Upper lobe of right lung (tissue), 1 donor: Measurements from ENCODE around the gene HUWE1. TPM values are rescaled to one million over a fixed set of nuclear protein-coding genes. Genes with fewer than 3 reads are reported as not detected.

Experiments
- ATAC-seq: fragments of 200-7000 bp; cut with Tn5 transposase; one replicate; pipeline ENCODE4 v1.9.1; 2020; ENCODE audit warnings: mild to moderate bottlenecking, moderate library complexity
- DNase-seq: peaks from one replicate; pipeline ENCODE4 v3.0.0-alpha.2; 2020
- H3K27ac ChIP-seq: fragments of 200-600 bp; one replicate; pipeline ENCODE4 v1.8.0; 2022
- H3K27me3 ChIP-seq: fragments of 200-600 bp; one replicate; pipeline ENCODE4 v1.8.0; 2022; ENCODE audit warnings: mild to moderate bottlenecking
- H3K36me3 ChIP-seq: fragments of 200-600 bp; one replicate; pipeline ENCODE4 v1.8.0; 2022
- H3K4me1 ChIP-seq: fragments of 200-600 bp; one replicate; pipeline ENCODE4 v1.8.0; 2022
- H3K4me3 ChIP-seq: fragments of 200-600 bp; one replicate; pipeline ENCODE4 v1.8.0; 2022; ENCODE audit warnings: mild to moderate bottlenecking
- H3K9me3 ChIP-seq: fragments of 200-600 bp; one replicate; pipeline ENCODE4 v1.8.0; 2022
- intact Hi-C: fragments of 100-400 bp; cut with DNase I; formaldehyde crosslinking; loops from one replicate; pipeline ENCODE4 v1.11.0; 2022
- microRNA-seq: library from miRNA; unstranded; fragments of <30 nt; microRNA quantifications from one replicate; pipeline ENCODE4 v1.2.0, GENCODE V29; 2020; ENCODE audit warnings: borderline microRNAs expressed
- total RNA-seq: library from RNA; stranded (reverse); fragmentation: NEBNext Ultra II Directional; extraction: Animal tissue kit (Norgen Biotek cat#: 25700); gene quantifications from one replicate; pipeline ENCODE4 v1.2.1, GENCODE V29; 2021
- TF ChIP-seq, protein P1 (sequence below): fragments of 200-600 bp; IDR thresholded peaks from one replicate; pipeline ENCODE4 v1.8.0; 2022; ENCODE audit warnings: antibody characterized with exemption
- donor health status: DM: no; HTN: yes; CAD: no; lungs with severe emphysema.

Gene HUWE1
- total RNA-seq, 1 donor from 2014 or later: 151 TPM

DNA sequence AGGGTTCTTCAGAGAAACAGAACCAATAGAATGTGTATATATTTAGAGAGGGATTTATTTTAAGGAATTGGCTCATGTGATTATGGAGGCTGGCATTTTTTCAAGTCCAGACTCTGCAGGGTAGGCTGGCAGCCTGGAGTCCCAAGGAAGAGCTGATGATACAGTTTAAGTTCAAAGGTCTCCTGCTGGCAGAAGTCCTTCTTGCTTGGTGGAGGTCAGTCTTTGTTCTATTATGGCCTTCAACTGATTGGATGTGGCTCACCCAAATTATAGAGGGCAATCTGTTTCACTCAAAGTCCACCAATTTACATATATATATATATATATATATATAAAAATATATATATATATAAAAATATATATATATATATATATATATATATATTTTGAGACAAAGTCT, 200.2 kb downstream of the HUWE1 start:
- Histone ChIP-seq H3K4me3 (no peak overlapping the region), H3K9me3 (no peaks in the 10 kb centered on the region), H3K27ac (no peak overlapping the region), H3K4me1 (no peaks in the 10 kb centered on the region), H3K27me3 (no peaks in the 10 kb centered on the region), H3K36me3 (no peaks in the 10 kb centered on the region)
- DNase-seq (no peak), ATAC-seq (no peak)
- TF ChIP-seq, protein P1, sequence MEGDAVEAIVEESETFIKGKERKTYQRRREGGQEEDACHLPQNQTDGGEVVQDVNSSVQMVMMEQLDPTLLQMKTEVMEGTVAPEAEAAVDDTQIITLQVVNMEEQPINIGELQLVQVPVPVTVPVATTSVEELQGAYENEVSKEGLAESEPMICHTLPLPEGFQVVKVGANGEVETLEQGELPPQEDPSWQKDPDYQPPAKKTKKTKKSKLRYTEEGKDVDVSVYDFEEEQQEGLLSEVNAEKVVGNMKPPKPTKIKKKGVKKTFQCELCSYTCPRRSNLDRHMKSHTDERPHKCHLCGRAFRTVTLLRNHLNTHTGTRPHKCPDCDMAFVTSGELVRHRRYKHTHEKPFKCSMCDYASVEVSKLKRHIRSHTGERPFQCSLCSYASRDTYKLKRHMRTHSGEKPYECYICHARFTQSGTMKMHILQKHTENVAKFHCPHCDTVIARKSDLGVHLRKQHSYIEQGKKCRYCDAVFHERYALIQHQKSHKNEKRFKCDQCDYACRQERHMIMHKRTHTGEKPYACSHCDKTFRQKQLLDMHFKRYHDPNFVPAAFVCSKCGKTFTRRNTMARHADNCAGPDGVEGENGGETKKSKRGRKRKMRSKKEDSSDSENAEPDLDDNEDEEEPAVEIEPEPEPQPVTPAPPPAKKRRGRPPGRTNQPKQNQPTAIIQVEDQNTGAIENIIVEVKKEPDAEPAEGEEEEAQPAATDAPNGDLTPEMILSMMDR: no peak
- intact Hi-C loops: no loop called here

DNA sequence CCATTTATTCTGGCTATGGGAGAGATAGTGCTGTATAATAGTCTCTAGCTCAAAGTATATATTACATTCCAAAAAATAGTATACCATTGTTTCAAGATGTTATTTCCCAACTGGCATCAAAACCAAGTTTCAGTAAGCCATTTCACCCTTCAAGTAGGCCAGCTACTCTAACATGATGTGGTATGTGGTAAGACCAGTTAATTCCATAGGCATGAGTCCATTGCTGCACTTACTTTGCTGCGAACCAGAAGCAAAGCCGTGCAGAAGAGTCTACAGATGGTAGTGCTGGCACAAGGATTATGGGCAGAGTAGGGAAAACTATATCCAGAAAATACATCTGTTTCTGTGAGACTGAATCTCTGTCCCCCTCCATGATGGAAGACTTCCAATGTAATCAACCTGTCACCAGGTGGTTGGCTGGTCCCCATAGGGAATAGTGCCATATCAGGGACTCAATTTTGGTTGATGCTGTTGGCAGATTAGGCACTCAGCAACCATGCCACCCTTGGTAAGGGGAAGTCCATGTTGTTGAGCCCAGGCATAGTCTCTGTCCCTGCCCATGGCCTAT, 202.6 kb downstream of the HUWE1 start:
- no peaks in the 10 kb centered on the region for H3K27me3 ChIP-seq
- H3K27ac ChIP-seq: no peak overlapping the region
- ATAC-seq: no peak
- no peak for DNase-seq
- no peak overlapping the region for H3K4me3 ChIP-seq
- H3K9me3 ChIP-seq: no peaks in the 10 kb centered on the region
- intact Hi-C loops: no loop called here
- no peaks in the 10 kb centered on the region for H3K36me3 ChIP-seq
- no peaks in the 10 kb centered on the region for H3K4me1 ChIP-seq
- TF ChIP-seq, protein P1: no peak

DNA sequence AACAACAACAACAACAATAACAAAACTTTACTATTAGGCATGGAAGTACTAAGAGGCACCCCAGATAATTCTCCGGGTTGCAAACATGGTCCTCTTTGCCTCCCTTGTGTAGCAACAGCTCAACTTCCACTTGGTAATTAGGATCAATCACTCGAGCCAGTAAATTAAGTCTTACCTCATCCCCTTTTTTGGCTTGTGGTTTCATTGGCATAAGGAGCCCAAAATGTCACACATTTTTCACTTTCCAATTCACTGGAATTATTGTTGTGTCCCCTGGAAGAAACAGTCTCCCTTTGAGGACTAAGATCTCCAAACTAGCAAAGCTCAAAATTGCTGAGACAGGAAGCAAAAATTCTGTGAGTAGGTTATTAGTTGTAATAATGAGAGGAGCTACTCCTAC, 203.1 kb downstream of the HUWE1 start:
- H3K4me3 ChIP-seq: no peak overlapping the region
- intact Hi-C loops: no loop called here
- no peak for ATAC-seq
- H3K27me3 ChIP-seq: no peaks in the 10 kb centered on the region
- H3K9me3 ChIP-seq: no peaks in the 10 kb centered on the region
- no peaks in the 10 kb centered on the region for H3K36me3 ChIP-seq
- DNase-seq: no peak
- no peak overlapping the region for H3K27ac ChIP-seq
- TF ChIP-seq, protein P1: no peak
- no peaks in the 10 kb centered on the region for H3K4me1 ChIP-seq

Small RNAs within 50 kb of the gene (microRNA-seq; reads per million reads assigned to microRNA genes)
- gene MIR98: 2,780 reads per million, percentile 90 among the genes with 10 or more reads in this experiment
- gene MIRLET7F2: 3,606 reads per million, percentile 93 among the genes with 10 or more reads in this experiment
